HepG2 (cell line): ENCODE data around the gene RPS6KL1. TPM values are rescaled to one million over a fixed set of nuclear protein-coding genes. Genes with fewer than 3 reads are reported as not detected.

Experiments
- FIP1L1 ChIP-seq: fragments of 200-400 bp; formaldehyde crosslinking; IDR thresholded peaks from 2 replicates; pipeline ENCODE4 v1.6.1; 2018; ENCODE audit warnings: low read depth, mild to moderate bottlenecking, low read length, moderate library complexity, borderline replicate concordance; ENCODE audit not compliant: insufficient read depth
- KDM4B ChIP-seq: sonication (generic); formaldehyde crosslinking; IDR thresholded peaks from 2 replicates; pipeline ENCODE4 v1.4.0; 2020; ENCODE audit warnings: missing genetic modification reagents
- KLF9 ChIP-seq: IDR thresholded peaks from 2 replicates; pipeline ENCODE4 v1.6.1; 2016; ENCODE audit warnings: low read depth
- MYC ChIP-seq: sonication (generic); formaldehyde crosslinking; IDR thresholded peaks from 2 replicates; pipeline ENCODE4 v1.9.0; 2021; ENCODE audit warnings: missing genetic modification reagents, borderline replicate concordance
- ONECUT2 ChIP-seq: sonication (generic); formaldehyde crosslinking; IDR thresholded peaks from 2 replicates; pipeline ENCODE4 v1.4.0; 2020; ENCODE audit warnings: missing genetic modification reagents
- RBFOX2 ChIP-seq: fragments of 200-400 bp; formaldehyde crosslinking; IDR thresholded peaks from 2 replicates; pipeline ENCODE4 v1.6.1; 2017; ENCODE audit warnings: low read depth, mild to moderate bottlenecking, low read length
- RFX5 ChIP-seq: IDR thresholded peaks from 2 replicates; pipeline ENCODE4 v1.6.1; 2011; ENCODE audit warnings: low read depth, low read length, improper control_type of control experiment
- RXRB ChIP-seq: IDR thresholded peaks from 2 replicates; pipeline ENCODE4 v1.6.1; 2016; ENCODE audit warnings: borderline replicate concordance, missing genetic modification reagents, missing compliant biosample characterization
- SIN3A ChIP-seq: IDR thresholded peaks from 2 replicates; pipeline ENCODE4 v1.6.1; 2011; ENCODE audit warnings: low read depth, mild to moderate bottlenecking, control low read depth, low read length, borderline replicate concordance
- TBL1XR1 ChIP-seq: fragments of 150-350 bp; IDR thresholded peaks from 2 replicates; pipeline ENCODE4 v1.6.1; 2014; ENCODE audit warnings: borderline replicate concordance, low read length; ENCODE audit not compliant: partially characterized antibody
- ZNF180 ChIP-seq: sonication (generic); formaldehyde crosslinking; IDR thresholded peaks from 2 replicates; pipeline ENCODE4 v1.4.0; 2020; ENCODE audit warnings: low read depth, missing genetic modification reagents, borderline replicate concordance
- ZNF253 ChIP-seq: sonication (generic); formaldehyde crosslinking; IDR thresholded peaks from 2 replicates; pipeline ENCODE4 v1.8.0; 2022; ENCODE audit warnings: mild to moderate bottlenecking, missing genetic modification reagents, borderline replicate concordance
- ZNF260 ChIP-seq: sonication (generic); formaldehyde crosslinking; IDR thresholded peaks from 2 replicates; pipeline ENCODE4 v1.4.0; 2020; ENCODE audit warnings: missing genetic modification reagents, low read depth, mild to moderate bottlenecking, borderline replicate concordance
- ZNF263 ChIP-seq: sonication (generic); formaldehyde crosslinking; IDR thresholded peaks from 2 replicates; pipeline ENCODE4 v1.4.0; 2020; ENCODE audit warnings: missing genetic modification reagents
- ZNF430 ChIP-seq: sonication (generic); formaldehyde crosslinking; IDR thresholded peaks from 2 replicates; pipeline ENCODE4 v1.9.0; 2021; ENCODE audit warnings: mild to moderate bottlenecking, missing genetic modification reagents
- ZNF546 ChIP-seq: sonication (generic); formaldehyde crosslinking; conservative IDR thresholded peaks from 2 replicates; pipeline ENCODE4 v1.8.1; 2023; ENCODE audit warnings: mild to moderate bottlenecking, missing genetic modification reagents
- ZNF709 ChIP-seq: sonication (generic); formaldehyde crosslinking; IDR thresholded peaks from 2 replicates; pipeline ENCODE4 v1.5.0; 2020; ENCODE audit warnings: mild to moderate bottlenecking, missing genetic modification reagents
- ZNF772 ChIP-seq: sonication (generic); formaldehyde crosslinking; IDR thresholded peaks from 2 replicates; pipeline ENCODE4 v1.5.0; 2020; ENCODE audit warnings: mild to moderate bottlenecking, missing genetic modification reagents
- ZNF790 ChIP-seq: sonication (generic); formaldehyde crosslinking; IDR thresholded peaks from 2 replicates; pipeline ENCODE4 v1.8.0; 2022; ENCODE audit warnings: missing genetic modification reagents, mild to moderate bottlenecking, borderline replicate concordance
- polyA plus RNA-seq, 8 experiments: library from polyadenylated mRNA; depleted of rRNA in 3 of 8; stranded (reverse) in 7 of 8; unstranded in 1 of 8; fragments of >200 nt; fragmentation: Illumina TruSeq in 4 of 8; extraction: Trizol in 4 of 8; gene quantifications; 2 replicates each; pipeline versions ENCODE4 v1.2.1 to v1.2.3, GENCODE V29; 2011 to 2016; ENCODE audit warnings: low read depth in 4 of 8, missing spikeins in 1 of 8, mixed read lengths in 1 of 8; ENCODE audit not compliant: insufficient read depth in 1 of 8
- total RNA-seq, 5 experiments: library from RNA; depleted of rRNA; stranded (reverse); fragments of >200 nt; fragmentation: Illumina TruSeq; extraction: Trizol; gene quantifications; 2 replicates each; pipeline ENCODE4 v1.2.3, GENCODE V29; 2016; ENCODE audit warnings: low read depth in 1 of 5
- TF ChIP-seq, protein P1 (sequence below): sonication (generic); formaldehyde crosslinking; IDR thresholded peaks from 2 replicates; pipeline ENCODE4 v1.4.0; 2020; ENCODE audit warnings: missing genetic modification reagents
- TF ChIP-seq, protein P2 (sequence below): sonication (generic); formaldehyde crosslinking; IDR thresholded peaks from 2 replicates; pipeline ENCODE4 v1.5.1; 2020; ENCODE audit warnings: missing genetic modification reagents, mild to moderate bottlenecking, borderline replicate concordance
- TF ChIP-seq, protein P3 (sequence below): sonication (generic); formaldehyde crosslinking; IDR thresholded peaks from 2 replicates; pipeline ENCODE4 v1.5.0; 2020; ENCODE audit warnings: mild to moderate bottlenecking, missing genetic modification reagents, borderline replicate concordance

Gene RPS6KL1
- total and polyA plus RNA-seq, 2 of the 13 experiments (the other 11 are each of a cell fraction or from before 2014, with no cell fraction given) = 6.5 to 11.5 TPM

DNA sequence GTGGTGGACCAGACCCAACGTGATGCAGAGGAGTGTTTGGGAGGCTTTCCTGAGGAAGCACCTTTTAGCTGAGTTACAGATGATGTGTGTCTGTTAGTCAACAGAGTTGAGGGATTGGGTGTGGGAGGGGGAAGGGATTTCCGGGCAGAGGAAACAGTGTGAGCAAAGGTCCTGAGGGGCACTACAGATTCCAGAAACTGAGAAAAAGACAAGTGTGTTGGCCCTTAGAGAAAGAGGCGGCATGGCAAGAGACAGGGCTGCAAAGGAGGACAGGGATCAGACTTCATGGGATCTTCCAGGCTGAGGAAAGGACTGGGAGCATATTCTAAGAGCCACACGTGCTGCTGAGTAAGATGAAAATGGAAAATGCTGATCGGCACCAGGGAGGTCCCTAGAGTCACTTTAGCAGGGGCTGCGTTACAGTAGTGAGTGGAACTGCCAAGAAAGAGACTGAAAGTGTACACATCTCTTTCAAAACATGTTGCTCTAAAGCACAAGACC lies 9.4 kb upstream of the RPS6KL1 start (continued):
- TF ChIP-seq RFX5 = peak; percentile 75
- no peak for TF ChIP-seq KLF9
- TF ChIP-seq, protein P1, sequence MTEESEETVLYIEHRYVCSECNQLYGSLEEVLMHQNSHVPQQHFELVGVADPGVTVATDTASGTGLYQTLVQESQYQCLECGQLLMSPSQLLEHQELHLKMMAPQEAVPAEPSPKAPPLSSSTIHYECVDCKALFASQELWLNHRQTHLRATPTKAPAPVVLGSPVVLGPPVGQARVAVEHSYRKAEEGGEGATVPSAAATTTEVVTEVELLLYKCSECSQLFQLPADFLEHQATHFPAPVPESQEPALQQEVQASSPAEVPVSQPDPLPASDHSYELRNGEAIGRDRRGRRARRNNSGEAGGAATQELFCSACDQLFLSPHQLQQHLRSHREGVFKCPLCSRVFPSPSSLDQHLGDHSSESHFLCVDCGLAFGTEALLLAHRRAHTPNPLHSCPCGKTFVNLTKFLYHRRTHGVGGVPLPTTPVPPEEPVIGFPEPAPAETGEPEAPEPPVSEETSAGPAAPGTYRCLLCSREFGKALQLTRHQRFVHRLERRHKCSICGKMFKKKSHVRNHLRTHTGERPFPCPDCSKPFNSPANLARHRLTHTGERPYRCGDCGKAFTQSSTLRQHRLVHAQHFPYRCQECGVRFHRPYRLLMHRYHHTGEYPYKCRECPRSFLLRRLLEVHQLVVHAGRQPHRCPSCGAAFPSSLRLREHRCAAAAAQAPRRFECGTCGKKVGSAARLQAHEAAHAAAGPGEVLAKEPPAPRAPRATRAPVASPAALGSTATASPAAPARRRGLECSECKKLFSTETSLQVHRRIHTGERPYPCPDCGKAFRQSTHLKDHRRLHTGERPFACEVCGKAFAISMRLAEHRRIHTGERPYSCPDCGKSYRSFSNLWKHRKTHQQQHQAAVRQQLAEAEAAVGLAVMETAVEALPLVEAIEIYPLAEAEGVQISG (CRISPR knock-in tag) = no peak
- TF ChIP-seq ZNF253 (CRISPR knock-in tag) = no peak
- no peak for TF ChIP-seq ZNF260
- TF ChIP-seq ZNF709 (CRISPR knock-in tag) = no peak
- TF ChIP-seq ZNF180 (CRISPR knock-in tag) = no peak
- TF ChIP-seq ZNF546 (CRISPR knock-in tag) = no peak
- TF ChIP-seq ZNF772 (CRISPR knock-in tag) = no peak
- TF ChIP-seq RBFOX2 = no peak
- TF ChIP-seq ZNF790 = no peak
- TF ChIP-seq ZNF430 = no peak
- TF ChIP-seq, protein P2, sequence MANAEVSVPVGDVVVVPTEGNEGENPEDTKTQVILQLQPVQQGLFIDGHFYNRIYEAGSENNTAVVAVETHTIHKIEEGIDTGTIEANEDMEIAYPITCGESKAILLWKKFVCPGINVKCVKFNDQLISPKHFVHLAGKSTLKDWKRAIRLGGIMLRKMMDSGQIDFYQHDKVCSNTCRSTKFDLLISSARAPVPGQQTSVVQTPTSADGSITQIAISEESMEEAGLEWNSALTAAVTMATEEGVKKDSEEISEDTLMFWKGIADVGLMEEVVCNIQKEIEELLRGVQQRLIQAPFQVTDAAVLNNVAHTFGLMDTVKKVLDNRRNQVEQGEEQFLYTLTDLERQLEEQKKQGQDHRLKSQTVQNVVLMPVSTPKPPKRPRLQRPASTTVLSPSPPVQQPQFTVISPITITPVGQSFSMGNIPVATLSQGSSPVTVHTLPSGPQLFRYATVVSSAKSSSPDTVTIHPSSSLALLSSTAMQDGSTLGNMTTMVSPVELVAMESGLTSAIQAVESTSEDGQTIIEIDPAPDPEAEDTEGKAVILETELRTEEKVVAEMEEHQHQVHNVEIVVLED (CRISPR knock-in tag) = no peak
- TF ChIP-seq, protein P3, sequence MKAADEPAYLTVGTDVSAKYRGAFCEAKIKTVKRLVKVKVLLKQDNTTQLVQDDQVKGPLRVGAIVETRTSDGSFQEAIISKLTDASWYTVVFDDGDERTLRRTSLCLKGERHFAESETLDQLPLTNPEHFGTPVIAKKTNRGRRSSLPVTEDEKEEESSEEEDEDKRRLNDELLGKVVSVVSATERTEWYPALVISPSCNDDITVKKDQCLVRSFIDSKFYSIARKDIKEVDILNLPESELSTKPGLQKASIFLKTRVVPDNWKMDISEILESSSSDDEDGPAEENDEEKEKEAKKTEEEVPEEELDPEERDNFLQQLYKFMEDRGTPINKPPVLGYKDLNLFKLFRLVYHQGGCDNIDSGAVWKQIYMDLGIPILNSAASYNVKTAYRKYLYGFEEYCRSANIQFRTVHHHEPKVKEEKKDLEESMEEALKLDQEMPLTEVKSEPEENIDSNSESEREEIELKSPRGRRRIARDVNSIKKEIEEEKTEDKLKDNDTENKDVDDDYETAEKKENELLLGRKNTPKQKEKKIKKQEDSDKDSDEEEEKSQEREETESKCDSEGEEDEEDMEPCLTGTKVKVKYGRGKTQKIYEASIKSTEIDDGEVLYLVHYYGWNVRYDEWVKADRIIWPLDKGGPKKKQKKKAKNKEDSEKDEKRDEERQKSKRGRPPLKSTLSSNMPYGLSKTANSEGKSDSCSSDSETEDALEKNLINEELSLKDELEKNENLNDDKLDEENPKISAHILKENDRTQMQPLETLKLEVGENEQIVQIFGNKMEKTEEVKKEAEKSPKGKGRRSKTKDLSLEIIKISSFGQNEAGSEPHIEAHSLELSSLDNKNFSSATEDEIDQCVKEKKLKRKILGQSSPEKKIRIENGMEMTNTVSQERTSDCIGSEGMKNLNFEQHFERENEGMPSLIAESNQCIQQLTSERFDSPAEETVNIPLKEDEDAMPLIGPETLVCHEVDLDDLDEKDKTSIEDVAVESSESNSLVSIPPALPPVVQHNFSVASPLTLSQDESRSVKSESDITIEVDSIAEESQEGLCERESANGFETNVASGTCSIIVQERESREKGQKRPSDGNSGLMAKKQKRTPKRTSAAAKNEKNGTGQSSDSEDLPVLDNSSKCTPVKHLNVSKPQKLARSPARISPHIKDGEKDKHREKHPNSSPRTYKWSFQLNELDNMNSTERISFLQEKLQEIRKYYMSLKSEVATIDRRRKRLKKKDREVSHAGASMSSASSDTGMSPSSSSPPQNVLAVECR (CRISPR knock-in tag) = peak; percentile 43; the same call in 1 of the 2 replicates
- no peak for TF ChIP-seq ONECUT2 (CRISPR knock-in tag)
- peak; percentile 32; the same call in 1 of the 2 replicates for TF ChIP-seq ZNF263 (CRISPR knock-in tag)
- TF ChIP-seq MYC (CRISPR knock-in tag) = no peak
- no peak for TF ChIP-seq KDM4B (CRISPR knock-in tag)
- TF ChIP-seq RXRB (CRISPR knock-in tag) = peak; percentile 26; the same call in 1 of the 2 replicates
- no peak for TF ChIP-seq TBL1XR1
- no peak for TF ChIP-seq SIN3A
- TF ChIP-seq FIP1L1 = no peak
